H54 (cell line): ENCODE results near the gene DCAF7.

Experiments used
- DNase-seq: peaks from one replicate; pipeline ENCODE4 v3.0.0; 2011; ENCODE audit warnings: low spot score, mixed read lengths; ENCODE audit not compliant: insufficient read length
- FAIRE-seq: peaks from 3 replicates; lab custom pipeline; 2011; peaks lifted over from hg19 to GRCh38; lab: Jason Lieb, UNC
- POLR2A ChIP-seq: IDR thresholded peaks from 2 replicates; pipeline ENCODE4 v1.6.1; 2011; ENCODE audit warnings: low read depth, mild to moderate bottlenecking, low read length

DCAF7 gene

DNA sequence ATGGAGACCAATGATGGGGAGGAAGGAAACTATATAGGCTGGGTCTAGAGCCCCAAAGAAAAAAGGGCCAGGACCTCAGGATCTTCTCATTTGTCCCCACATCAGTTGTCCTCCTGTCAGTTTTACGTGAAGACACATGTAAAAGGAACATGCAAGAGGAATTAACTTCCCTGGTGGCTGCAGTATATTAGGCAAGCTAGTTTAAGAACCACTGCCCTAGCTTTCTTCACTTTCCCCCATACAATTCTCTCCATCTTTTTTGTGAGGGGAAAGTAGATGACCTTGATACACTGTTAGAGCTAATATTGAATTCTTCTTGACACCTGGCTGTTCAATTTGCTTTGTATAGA is 74.2 kb downstream of the DCAF7 start:
- FAIRE-seq (no peak), DNase-seq (no peak)
- no peak for TF ChIP-seq POLR2A

DNA sequence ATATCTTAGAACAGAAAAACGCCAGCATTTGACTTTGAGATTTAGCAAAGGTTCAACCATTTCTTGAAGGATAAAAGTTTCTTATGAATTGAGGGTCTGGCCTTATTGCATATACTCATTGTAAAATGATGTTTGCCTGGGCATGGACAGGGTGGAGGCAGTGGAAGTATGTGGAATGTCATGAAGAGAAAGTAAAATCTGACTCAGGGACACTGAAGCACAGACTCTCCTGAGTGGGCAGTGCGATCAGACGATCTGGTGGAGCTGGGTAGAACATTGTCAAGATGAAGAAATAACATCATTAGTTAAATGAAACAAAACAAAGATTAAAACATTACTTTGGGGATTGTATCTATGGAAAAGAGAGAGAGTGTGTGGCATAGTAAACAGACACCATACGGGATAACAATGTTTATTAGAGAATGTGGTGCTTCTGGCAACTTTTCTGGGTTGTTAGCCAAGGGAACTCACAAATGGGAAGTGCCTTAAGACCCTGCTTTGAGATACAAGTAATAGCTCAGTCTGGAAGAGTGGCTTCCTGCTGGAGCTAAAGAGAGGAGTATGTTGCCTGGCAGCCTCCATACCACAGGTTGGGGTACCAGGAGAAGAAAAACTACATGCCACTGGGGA is 76.4 kb downstream of the DCAF7 start:
- TF ChIP-seq POLR2A, result no peak
- no peak for FAIRE-seq
- no peak for DNase-seq

DNA sequence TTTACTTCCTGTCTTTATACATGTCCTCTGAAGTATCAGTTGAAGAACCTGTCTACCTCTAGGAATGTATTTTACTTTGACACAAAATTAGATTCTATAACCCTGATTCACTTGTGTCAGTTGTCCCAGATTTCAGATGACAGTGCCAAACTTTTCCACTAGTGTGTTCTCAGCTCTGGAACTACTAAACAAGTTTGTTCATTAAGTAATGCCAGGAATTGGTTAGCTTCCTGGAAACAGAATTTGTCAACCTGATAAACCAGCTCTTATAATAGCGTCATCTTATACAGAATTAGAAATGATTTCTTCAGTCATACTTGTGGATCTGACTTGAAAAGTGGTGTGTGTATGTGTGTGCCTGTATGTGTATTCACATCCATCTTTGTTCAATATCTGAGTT is 79.3 kb downstream of the DCAF7 start:
- TF ChIP-seq POLR2A, result no peak
- DNase-seq (no peak), FAIRE-seq (no peak)

DNA sequence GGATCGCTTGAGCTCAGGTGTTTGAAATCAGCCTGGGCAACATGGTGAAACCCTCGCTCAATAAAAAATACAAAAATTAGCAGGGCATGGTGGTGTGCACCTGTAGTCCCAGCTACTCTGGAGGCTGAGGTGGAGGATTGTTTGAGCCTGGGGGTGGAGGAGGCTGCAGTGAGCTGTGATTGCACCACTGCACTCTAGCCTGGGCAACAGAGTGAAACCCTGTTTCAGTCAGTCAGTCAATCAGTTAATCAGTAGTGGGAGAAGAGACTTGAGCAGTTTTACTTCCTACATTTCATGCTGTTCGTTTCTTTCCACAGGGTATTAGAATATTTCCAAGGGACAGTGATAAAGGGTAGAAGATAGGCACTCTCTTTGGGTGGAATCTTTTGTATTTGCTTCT is 80.8 kb downstream of the DCAF7 start:
- DNase-seq (no peak), FAIRE-seq (no peak)
- no peak for TF ChIP-seq POLR2A

DNA sequence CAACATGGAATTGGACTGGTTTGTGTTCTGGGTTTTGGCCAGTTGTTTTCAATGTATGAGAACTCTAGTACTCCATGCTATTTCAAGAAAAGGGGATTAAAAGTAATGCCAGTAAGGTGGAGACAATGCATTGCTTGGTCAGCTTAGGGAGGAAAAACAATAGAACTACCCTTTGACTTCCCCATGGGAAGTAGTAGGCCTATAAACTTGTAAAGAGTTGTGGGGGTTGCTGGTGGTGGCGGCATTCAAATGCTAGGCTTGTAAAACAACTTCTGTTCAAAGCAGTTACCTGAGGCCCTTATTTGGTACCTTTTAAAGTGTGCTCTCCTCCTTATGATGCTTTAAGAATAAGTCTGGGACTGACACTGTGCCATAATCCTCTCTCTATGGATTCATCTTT is 81.3 kb downstream of the DCAF7 start:
- TF ChIP-seq POLR2A, result no peak
- FAIRE-seq, result no peak
- DNase-seq, result no peak

DNA sequence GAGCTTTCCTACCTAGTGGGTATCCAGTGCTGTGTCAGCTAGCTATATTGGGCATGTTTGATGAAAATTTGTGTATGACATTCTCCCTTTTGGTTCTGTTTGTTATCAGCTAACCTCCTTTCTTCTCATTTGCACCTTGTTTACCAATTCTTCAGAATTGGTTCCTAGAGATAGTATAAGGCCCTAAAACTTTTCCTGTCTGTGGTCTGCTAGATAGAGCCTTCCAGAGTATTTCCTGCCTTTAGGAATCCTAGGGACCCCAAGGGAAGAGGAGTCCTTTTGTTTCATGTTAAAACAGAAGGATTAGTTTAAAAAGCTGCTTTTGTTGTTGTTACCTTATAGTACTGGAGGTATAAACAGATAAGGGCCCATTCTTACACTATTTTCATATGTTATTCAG is 83.5 kb downstream of the DCAF7 start:
- no peak for DNase-seq
- no peak for FAIRE-seq
- no peak for TF ChIP-seq POLR2A

DNA sequence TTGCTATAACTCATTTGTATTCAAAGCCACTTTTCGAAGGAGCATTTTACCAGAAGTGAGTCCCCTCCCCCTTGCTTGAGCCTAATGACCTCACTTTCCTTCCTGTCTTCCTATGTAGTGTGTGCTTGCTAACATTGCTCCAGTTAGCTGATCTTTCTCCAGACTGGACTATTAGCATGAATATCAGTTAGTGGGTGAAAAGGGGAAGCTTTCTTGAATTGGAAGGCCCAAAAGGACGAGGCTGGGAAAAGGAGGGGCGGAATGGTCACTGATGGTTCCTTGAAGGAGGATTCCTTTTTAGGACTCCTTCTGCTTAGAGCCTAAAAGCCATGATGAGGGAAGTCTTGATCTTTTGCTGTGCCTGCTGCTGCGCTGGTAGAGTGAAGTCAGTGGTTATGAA is 83.9 kb downstream of the DCAF7 start:
- DNase-seq (no peak), FAIRE-seq (no peak)
- TF ChIP-seq POLR2A, result no peak

DNA sequence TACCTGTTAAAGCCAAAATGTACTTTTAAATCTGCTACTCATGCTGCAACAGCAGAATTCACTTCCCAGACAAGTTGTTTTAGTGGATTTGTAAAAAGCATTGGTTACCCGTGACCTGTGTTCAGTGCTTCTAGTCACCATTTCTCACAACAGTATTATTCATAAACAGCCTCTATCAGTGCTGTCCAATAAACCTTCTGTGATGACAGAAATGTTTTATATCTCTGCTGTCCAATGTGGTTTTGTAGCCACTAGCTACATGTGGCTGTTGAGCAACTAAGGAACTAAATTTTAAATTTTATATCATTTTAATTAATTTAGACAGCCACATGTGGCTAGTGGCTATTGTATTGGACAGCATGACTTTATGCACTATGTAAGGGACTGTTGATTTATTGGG is 84.5 kb downstream of the DCAF7 start:
- FAIRE-seq (no peak), DNase-seq (no peak)
- no peak for TF ChIP-seq POLR2A

DNA sequence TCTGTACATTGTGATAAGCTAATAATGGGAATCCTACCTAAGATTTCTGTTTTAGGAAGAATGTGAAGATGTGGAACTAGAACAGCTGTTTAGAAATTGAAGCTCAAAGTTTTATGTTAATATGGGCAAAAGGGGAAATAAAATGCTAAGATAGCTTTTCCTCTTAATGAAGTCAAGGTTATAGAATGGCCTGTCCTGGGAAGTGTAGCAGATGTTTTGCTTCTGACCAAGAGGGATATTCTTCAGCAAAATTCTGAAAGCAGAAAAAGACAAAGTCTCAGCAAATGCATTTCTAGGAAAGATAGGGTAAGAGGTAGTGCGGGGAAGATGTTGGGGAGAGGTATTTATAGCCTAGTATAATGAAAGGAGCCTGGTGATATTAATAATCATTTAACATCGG is 85.0 kb downstream of the DCAF7 start:
- DNase-seq (no peak), FAIRE-seq (no peak)
- no peak for TF ChIP-seq POLR2A

DNA sequence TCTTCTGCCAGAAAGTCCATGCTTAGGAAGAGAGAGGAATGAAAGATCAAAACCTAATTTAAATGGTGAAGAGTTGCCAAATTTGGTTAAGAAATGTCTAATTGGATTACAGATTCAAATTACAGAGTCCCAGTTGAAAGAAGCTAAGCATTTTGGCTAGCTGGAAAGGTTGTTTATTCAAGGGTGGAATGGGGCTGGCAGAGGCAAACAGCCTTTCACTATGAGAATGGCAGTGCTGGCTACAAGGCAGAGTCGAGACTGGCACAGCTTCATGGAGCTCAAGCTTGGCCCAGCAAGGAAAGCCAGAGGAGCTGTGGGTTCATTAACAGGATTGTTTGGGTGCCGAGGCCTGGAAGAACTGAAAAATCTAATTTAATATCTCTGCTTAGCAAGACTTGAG is 85.5 kb downstream of the DCAF7 start:
- FAIRE-seq (no peak), DNase-seq (no peak)
- no peak for TF ChIP-seq POLR2A

DNA sequence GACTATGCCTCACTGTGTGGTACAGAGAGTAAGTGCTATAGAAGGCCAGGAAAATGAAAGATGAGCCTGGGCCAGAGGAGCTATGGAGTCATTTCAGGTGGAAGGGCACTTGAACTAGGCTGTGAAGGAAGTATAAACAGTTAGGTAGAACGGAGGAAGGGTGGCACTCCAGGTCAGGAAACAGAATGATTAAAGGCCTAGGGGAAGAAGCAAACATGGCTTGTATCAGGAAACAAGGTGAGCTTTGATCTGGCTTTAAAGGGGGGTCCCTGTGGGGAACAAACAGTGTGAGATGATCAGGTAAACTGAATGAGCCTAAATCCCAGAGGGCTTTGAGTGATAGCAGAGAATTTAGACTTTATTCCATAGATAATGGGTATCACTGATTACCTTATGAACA is 88.8 kb downstream of the DCAF7 start:
- FAIRE-seq (no peak), DNase-seq (no peak)
- no peak for TF ChIP-seq POLR2A

DNA sequence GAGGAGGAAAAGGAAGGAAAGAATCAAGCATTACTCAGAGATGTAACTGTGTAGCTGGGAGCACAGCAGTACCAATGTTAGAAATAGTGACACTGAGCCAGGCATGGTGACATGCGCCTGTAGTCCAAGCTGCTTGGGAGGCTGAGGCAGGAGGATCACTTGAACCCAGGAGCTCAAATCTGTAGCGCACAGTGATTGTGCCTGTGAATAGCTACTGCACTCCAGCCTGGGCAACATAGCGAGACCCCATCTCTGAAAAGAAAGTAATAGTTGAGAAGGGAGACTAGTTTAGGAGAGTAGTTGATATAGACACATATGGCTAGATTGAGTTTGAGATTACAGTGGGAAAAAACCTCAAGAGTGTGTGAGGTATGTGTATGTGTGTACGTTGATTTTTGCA is 89.8 kb downstream of the DCAF7 start:
- no peak for TF ChIP-seq POLR2A
- DNase-seq (no peak), FAIRE-seq (no peak)

DNA sequence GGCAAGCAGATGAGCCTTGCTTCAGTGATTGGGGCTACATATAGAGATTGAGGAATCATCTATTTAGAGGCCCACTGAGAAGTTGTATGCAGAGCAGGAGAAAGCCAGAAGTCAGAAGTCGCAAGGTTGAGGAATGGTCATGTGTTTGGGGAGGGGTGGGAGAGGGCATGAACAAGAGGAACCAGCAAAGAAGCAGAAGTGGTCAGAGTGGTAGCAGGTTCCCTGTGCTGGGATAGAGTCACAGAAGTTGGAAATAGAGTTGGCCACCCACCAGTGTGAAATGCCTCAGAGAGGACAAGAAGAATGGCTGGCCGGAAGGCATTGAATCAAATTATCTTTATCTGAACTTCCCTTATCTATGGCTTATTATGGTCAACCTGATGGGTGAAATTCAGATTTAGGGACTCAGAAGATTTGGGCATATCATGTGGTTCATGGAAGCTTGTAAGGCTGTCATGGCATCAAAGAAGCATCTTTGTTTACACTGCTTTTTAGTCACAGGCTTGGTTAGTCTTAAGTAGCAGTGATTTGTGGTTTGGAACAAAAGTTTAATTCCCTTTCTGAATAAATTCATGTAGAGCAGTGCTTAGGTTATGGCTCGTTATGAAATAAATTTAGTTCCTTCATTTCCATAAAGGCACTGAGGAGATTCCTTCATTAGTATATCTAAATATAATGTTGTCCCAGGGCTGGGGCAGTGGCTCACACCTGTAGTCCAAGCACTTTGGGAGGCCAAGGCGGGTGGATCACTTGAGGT is 91.6 kb downstream of the DCAF7 start:
- DNase-seq (no peak), FAIRE-seq (no peak)
- TF ChIP-seq POLR2A, result no peak
